H1 (cell line): Measurements from ENCODE around the gene CX3CR1. TPM values are rescaled to one million over a fixed set of nuclear protein-coding genes. Genes with fewer than 3 reads are reported as not detected.

Source experiments
- CBX5 ChIP-seq: fragments of 300-800, 300-1000 bp; sonication (generic); IDR thresholded peaks from 2 replicates; pipeline ENCODE4 v1.7.1; 2016; ENCODE audit warnings: antibody characterized with exemption, low read length, low read depth
- EGR1 ChIP-seq: IDR thresholded peaks from 2 replicates; pipeline ENCODE4 v1.6.1; 2011; ENCODE audit warnings: low read depth, low read length, borderline replicate concordance
- EP300 ChIP-seq, 2 experiments: IDR thresholded peaks; 1 replicate in 1 of 2; 2 replicates in 1 of 2; pipeline ENCODE4 v1.6.1; 2011 to 2012; ENCODE audit warnings: low read depth in 2 of 2, low read length in 2 of 2, mild to moderate bottlenecking in 2 of 2, borderline replicate concordance in 1 of 2, inconsistent platforms in 1 of 2, moderate library complexity in 1 of 2
- JUN ChIP-seq: IDR thresholded peaks from 2 replicates; pipeline ENCODE4 v1.6.1; 2011; ENCODE audit warnings: low read depth, mild to moderate bottlenecking, improper control_type of control experiment, low read length
- POLR2A ChIP-seq, 2 experiments: IDR thresholded peaks; 1 replicate in 1 of 2; 2 replicates in 1 of 2; pipeline ENCODE4 v1.6.1; 2011; ENCODE audit warnings: low read depth in 2 of 2, low read length in 2 of 2, mild to moderate bottlenecking in 2 of 2; ENCODE audit errors: control extremely low read depth in 1 of 2
- SIN3A ChIP-seq, 2 experiments: IDR thresholded peaks in 1 of 2; conservative IDR thresholded peaks in 1 of 2; 2 replicates each; pipeline ENCODE4 v1.6.1; 2011 to 2012; ENCODE audit warnings: low read length in 2 of 2, improper control_type of control experiment in 1 of 2, low read depth in 1 of 2, mild to moderate bottlenecking in 1 of 2
- polyA plus RNA-seq, 7 experiments: library from polyadenylated mRNA; depleted of rRNA in 3 of 7; stranded (reverse) in 5 of 7; unstranded in 2 of 7; fragments of >200 nt in 5 of 7; fragments of 200-250 nt in 2 of 7; gene quantifications; 1 replicate in 5 of 7; 2 replicates in 1 of 7; 4 replicates in 1 of 7; pipeline versions ENCODE4 v1.2.1 to v1.2.3, GENCODE V29; 2011 to 2013; ENCODE audit warnings: missing spikeins in 2 of 7, mixed read lengths in 2 of 7
- total RNA-seq: library from RNA; stranded (reverse); fragmentation: NEBNext Ultra II Directional; extraction: Animal tissue kit (Norgen Biotek cat#: 25700); gene quantifications from 2 replicates; pipeline ENCODE4 v1.2.1, GENCODE V29; 2021

The CX3CR1 gene
- total and polyA plus RNA-seq, 2 of the 8 experiments (the other 6 are each of a cell fraction or from before 2014, with no cell fraction given): 0.08 TPM; not detected in 1

GRCh38 chr3:39267631-39268548, 11.9 kb downstream of the CX3CR1 start (continued):
- TF ChIP-seq SIN3A (conservative IDR thresholded peaks at IDR 0.05 in 1 of 2, IDR thresholded peaks at IDR 0.05 in 1 of 2; ENCODE audit: low read depth in 1 of 2, low read length in 2 of 2) (no peak), EGR1 (no peak), JUN (no peak), EP300 (IDR thresholded peaks at IDR 0.05; ENCODE audit: borderline replicate concordance in 1 of 2, low read depth in 2 of 2, low read length in 2 of 2) (no peak), CBX5 (no peak), POLR2A (IDR thresholded peaks at IDR 0.05; ENCODE audit: control extremely low read depth in 1 of 2, low read depth in 2 of 2, low read length in 2 of 2) (no peak)
